NOMO-1 (cell line): ENCODE results near the gene PI4KA.
"Not testable (repeated sequence)": the region's sequence is repeated elsewhere in the genome, so short reads cannot be mapped to it uniquely, and the experiment has no call there.

Experiments used
- DNase-seq, 2 experiments: peaks; one replicate each; lab custom pipeline; 2025; ENCODE audit not compliant: unreplicated experiment in 2 of 2; lab: John Stamatoyannopoulos, UW

The PI4KA gene

DNA sequence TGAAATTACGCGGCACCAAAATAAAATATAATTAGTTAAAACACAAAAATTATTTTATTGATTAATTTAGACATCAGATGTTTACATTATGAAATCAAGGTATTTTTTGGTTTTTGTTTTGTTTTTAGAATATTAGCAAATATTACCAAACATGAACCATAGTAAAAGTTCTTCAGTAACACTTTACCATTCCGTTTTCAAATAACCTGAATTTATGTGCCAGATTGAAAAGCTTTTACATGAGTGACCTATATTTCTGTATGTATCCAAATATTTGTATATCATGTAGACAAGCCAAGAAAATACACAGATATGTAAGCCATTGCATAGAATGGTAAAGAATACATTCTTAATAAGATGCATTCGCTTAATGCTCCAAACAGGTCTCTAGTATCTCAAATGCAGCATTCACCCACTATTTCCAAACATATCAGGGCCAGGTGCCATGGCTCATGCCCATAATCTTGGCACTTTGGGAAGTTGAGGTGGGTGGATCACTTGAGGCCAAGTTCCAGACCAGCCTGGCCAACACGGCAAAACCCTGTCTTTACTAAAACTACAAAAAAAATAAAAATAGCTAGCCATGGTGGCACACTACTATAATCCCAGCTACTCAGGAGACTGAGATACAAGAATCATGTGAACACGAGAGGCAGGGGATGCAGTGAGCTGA, 187.1 kb downstream of the PI4KA start:
- DNase-seq, result no peak

DNA sequence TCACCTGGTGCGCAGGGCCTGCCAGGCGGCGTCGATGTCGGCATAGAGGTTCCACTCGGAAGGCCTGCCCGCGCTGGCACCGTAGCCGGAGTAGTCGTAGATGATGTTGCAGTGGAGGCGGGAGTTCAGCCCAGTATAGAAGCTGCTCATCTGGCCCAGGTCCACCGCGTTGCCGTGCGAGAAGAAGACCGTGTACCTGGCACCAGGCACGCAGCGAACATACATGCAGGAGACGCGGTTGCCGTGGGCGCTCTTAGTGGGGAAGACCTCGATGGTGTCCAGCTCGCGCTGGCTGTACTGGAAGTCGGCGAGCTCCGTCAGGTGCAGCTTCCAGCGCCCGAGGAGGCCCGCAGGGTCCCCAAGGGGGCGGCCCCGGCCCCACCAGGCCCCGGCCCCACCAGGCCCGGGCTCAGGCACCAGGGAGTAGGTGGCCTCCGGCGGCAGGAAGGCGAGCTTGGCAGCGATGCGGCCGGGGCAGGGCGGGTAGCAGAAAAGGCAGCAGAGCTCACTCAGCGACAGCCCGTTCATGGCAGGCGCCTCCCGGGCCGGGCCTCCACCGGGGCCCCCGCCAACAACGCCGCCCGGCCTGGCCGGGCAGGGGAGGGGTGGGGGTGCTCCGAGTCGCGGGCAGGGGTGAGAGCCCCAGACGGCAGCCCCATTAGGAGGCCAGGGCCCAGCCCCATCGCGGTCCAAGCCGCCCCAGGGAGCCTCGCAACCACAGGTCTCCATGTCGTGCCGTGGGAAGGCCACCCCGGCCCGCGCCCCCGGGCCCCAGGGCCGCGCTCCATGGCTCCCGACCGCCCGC, 188.0 kb downstream of the PI4KA start:
- not testable (repeated sequence) for DNase-seq

DNA sequence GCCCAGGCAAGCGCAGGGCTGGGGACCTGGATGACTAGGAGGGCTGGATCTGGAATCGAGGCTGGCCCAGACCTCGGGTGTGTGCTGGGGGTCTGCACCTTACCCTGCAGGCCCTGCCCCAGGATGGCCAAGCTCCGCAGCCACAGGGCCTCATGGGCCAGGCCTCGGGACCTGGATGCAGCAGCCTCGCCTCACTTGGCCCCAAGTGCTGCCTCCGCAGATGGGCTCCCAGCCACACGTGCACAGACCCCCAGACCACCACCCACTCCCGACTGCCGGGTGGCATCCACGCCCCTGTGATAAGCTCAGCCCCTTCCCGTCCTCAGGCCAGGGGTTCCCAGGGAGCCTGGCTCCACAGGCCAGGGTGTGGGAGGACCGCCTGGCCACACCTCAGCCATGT, 188.7 kb downstream of the PI4KA start:
- DNase-seq, result not testable (repeated sequence)

DNA sequence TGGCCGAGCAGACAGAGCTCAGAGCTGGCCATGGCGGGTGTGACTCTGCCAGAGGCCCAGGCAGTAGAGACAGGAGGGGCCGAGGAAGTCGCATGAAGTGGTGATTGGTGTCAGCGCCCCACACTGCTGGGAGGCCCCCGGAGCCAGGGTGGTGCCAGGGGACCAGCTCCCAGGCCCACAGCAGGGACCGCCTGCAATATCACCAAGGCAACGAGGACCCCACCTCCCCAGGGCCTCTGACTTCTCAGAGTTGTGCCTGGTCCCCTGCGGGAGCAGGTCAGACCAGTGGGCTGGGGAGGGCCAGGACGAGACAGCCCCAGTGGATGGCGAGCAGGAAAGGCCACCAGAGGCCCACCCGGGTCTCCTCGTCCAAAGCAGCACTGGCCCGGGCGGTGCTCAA, 189.1 kb downstream of the PI4KA start:
- DNase-seq, result not testable (repeated sequence)

DNA sequence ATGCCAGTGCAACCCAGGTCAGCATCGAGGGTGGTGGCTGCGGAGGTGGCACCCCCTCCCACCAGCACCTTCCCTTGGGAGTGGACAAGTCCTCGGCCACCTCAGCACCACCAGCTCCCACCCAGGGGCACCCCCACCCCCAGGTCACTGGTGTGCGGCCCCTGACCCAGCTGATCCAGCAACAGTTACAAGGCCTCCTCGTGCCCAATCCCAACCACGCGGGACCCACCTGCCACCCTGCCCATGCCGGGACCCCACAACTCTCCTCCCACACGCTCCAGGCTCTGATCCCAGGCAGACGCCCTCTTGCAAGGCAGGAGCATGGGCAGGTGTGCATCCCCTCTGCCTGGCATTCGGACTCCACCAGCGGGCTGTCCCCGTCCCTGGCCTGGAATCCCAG, 189.8 kb downstream of the PI4KA start:
- not testable (repeated sequence) for DNase-seq

DNA sequence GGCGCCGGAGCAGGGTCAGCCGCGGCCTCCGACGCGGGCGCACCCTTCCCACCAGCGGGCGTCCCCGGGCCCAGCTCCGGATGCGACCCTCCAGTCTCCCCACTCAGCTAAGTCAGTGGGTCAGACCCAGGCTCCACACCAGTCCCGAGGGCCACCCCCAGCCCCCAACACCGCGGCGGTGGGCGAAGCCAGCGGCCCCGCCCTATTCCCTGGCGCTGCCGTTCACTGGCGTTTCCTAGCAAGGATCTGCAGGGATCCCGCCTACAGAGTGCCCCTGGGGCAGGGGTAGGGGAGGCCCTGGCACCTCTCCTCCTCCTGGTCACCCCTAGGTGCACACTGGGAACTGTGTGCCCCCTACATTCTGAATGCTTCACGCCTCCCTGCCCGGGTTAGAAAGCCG, 190.4 kb downstream of the PI4KA start:
- not testable (repeated sequence) for DNase-seq

DNA sequence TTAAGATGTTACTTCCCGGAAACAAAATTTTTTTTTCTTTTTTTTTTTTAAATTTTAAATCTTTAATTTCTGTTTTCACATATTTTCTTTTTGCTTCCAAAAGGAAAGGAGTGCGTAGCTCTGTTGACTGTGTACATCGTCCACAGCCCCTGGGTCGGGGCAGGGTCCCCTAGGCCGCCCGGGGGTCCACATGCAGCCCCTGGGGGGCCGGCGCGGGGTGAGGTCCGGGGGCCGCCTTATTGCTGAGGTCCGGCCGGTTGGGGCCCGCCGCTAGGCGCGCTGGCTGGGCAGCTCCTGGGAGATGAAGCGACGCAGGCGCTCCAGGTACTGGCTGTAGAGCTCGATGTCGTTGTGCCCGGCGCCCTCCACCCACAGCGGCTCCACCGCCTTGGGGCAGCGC, 191.1 kb downstream of the PI4KA start:
- DNase-seq, result not testable (repeated sequence)

DNA sequence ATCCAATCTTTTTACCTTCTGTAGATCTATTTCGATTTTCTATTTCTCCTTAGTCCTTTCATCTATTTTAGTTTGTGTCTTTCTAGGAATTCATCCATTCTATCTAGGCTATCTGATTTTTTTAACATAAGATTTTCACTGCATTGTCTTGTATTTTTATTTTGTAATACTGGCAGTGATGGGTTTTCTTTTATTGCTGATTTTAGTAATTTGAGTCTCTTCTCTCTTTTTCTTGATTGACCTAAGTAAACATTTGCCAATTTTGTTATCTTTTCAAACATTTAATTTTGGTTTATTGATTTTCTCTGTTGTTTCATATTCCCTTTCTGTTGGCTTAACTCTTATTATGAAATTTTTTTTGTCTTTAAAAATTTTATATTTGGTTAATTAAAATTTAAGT, 192.1 kb downstream of the PI4KA start:
- no peak for DNase-seq

DNA sequence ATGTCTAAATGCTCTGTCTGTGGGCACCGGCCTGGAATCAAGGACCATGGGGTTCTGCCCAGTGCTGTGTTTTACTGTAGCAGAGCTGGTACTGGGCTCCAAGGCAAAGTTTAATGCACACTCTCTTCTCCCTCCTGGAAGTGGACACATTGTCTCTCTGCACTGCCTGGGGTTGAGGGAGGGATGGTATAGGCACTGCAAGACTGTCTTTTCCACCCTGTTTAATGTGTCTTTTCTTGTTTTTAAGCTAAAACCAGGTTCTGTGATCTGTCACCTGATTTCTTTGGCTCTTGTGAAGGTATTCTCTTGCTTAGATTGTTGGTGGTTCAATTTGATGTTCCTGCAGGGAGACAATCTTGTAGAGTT, 194.0 kb downstream of the PI4KA start:
- no peak for DNase-seq

DNA sequence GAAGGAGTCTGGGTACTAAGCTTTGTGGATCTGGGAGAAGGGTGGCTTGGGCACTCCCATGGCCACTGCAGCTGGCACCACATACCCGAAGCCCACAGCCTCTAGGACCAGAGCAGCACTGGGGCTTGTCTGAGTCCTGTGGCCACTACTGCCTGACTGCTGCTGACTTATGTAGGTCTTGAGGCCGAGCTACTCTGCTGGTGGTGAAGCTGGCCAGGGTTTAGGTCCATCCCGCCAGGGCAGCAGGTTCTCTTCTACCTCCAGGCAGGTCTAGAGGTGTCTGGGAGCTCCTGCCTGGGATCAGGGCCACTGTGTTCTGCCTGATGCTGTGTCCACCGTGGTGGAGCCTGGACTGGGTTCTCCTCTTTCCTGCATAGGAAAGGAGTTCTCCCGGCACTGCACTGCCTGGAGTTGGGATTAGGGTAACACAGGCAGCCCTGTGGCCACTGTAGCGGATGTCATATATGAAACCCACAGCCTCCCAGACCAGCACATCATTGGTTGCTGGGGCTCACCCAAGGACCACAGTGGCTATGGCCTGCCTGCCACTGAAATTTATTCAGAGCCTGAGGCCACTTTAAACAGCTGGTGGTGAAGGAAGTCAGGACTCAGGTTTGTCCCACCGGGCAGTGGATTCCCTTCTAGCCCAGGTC, 194.5 kb downstream of the PI4KA start:
- no peak for DNase-seq

DNA sequence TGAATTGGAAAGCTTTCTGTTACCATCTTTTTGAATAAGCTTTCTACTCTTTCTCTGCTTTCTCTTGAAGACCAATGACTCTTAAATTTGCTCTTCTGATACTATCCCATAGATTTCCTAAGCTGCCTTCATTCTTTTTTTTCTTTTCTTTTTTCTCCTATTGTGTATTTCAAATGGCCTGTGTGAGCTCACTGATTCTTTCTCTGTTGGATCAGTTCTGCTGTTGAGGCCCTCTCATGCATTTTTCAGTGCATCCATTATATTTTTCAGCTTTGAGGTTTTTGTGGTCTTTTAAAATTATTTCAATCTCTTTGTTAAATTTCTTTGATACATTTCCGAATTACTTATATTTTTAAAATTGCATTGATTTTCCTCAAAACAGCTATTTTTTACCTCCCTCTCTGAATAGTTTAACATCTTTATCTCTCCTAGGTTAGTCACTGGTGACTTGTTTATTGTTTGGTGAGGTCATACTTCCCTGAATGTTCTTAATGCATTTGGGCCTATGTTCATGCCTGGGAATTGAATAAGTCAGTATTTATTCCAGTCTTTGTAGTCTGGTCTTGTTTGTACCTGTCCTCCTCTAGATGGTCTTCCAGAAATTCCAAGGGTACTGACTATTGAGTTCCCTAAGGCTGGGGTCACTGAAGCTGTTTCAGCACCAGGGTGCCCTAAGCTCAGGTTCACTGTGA, 195.3 kb downstream of the PI4KA start:
- DNase-seq, result no peak

DNA sequence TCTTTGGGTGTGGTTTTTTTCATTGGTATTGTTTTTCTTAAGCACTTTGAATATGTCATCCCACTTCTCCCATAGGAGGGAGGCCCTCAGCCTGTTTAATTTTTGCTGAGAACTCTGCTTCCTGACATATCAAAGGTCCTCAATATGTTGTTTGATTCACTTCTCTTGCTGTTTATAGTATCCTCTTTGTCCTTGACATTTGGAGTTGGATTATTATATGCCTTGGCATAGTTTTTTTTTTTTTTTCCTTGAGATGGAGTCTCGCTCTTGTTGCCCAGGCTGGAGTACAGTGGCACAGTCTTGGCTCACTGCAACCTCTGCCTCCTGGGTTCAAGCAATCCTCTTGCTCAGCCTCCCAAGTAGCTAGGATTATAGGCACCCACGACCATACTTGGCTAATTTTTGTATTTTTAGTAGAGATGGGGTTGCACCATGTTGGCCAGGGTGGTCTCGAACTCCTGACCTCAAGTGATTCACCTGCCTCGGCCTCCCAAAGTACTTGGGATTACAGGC, 196.0 kb downstream of the PI4KA start:
- DNase-seq, result not testable (repeated sequence)

DNA sequence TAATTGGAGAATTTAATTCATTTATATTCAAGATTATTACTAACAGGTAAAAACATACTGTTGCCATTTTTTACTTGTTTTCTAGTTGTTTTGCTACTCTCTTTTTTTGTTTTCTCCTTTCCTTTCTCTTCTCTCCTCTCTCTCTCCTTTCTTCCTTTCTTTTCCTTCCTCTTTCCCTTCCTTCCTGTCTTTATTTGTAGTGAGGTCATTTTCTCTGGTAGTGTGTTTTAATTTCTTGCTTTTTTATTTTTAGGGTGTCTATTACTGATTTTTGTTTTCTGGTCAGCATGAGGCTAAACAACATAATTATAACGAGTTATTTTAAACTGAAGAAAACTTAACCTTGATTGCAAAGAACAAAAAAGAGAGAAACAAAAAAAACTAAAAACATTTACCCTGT, 197.1 kb downstream of the PI4KA start:
- DNase-seq, result no peak

DNA sequence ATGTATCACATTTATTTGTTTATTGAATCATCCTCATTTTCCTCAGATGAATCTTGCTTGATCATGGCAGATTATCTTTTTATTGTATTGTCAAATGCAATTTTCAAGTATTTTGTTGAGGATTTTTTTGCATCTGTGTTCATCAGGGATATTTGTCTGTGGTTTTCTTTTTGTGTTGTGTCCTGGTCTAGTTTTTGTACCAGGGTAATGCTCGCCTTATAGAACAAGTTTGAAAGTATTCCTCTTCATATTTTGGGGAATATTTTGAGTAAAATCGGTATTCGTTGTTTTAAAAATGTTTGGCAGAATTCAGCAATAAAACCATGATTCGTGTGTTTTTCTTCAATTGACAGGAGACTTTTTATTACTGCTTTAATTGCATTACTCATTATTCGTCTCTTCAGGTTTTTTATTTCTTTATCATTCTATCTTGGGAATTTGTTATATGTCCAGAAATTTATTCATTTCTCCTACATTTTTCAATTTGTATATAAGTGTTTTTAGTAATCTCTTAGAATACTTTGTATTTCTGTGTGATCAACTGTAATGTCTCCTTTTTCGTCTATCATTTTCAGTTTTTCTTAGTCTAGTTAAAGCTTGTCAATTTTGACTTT, 198.1 kb downstream of the PI4KA start:
- no peak for DNase-seq

DNA sequence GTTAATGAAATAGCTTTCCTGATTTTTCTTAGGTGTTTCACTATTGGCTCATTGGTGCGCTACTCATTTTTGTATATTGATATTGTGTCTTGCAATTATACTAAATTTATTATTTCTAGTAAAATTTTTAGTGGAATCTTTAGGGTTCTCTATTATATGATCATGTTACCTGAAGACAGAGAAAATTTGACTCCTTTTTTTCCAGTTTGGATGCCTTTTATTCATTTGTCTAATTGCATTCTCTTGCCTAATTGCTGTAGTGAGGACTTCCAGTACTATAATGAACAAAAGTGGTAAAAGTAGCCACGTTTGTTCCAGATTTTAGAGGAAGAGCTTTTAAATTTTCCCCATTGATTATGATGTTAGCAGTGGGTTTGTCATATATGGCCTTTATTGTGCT, 198.7 kb downstream of the PI4KA start:
- no peak for DNase-seq

DNA sequence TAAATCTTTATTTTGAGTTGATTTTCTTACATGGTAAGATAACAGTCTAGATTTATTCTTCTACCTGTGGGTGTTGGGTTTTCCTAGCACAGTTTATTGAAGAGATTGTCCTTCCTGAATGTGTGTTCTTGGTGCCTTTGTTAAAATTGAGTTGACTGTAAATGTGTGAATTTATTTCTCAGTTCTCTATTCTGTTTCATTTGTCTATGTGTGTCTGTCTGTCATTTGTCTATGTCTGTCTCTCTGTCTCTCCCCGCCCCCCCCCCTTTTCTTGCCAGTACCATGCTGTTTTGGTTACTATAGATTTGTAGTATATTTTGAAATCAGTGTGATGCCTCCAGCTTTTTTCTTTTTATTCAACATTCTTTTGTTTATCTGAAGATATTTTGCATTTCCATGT, 199.4 kb downstream of the PI4KA start:
- DNase-seq, result no peak

DNA sequence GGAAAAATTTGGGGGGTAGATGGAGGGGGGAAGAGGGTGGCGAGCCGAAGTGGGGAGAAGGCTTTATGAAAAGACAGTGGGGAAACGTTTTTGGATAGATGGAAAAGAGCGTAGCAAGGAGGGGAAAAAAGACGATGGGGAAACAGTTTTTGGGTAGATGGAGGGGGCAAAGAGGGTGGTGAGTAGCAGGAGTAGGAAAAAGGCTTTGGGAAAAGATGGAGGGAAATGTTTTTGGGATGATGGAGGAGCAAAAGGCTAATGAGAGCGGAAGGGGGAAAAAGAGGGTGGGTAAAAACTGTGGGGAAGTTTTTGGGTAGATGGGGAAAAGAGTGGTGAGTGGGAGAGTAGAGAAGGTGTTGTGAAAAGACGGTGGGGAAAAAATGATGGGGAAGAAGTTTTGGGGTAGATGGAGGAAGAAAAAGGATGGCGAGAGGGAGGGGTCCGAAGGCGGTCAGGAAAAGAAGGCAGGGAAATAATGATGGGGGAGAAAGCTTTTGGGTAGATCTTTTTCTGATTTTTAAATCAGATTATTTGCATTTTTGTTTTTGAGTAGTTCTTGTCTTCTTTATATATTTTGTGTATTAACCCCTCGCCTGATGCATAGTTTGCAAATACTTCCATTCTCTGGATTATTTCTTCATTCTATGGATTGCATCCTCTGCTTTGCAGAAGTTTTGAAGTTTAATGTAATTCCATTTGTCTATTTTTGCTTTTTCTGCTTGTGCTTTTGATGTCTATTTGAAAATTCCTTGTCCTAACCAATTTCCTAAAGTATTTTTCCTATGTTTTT, 200.0 kb downstream of the PI4KA start:
- DNase-seq, result no peak

DNA sequence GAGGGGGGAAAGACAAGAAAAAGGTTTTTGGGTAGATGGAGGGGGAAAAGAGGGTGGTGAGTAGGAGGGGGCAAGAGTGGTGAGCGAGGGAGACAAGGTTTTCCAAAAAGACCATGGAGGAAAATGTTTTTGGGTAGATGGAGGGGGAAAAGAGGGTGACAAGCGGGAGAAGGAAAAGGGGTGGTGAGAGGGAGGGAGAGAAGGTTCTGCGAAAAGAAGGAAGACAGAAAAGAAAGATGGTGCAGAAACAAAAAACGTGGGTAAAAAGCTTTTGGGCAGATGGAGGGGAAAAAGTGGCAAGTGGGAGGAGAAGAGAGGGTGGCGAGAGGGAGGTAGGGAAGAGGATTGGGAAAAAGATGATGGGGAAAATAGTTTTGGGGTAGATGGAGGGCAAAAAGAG, 200.6 kb downstream of the PI4KA start:
- no peak for DNase-seq
